HG03039 (cell line): ENCODE data around the gene TRIM7.

Experiments
- ATAC-seq: cut with Tn5 transposase; IDR thresholded peaks from one replicate; pipeline ENCODE4 v1.9.1; 2021; ENCODE audit warnings: mild to moderate bottlenecking, moderate library complexity; ENCODE audit not compliant: unreplicated experiment

The TRIM7 gene

DNA sequence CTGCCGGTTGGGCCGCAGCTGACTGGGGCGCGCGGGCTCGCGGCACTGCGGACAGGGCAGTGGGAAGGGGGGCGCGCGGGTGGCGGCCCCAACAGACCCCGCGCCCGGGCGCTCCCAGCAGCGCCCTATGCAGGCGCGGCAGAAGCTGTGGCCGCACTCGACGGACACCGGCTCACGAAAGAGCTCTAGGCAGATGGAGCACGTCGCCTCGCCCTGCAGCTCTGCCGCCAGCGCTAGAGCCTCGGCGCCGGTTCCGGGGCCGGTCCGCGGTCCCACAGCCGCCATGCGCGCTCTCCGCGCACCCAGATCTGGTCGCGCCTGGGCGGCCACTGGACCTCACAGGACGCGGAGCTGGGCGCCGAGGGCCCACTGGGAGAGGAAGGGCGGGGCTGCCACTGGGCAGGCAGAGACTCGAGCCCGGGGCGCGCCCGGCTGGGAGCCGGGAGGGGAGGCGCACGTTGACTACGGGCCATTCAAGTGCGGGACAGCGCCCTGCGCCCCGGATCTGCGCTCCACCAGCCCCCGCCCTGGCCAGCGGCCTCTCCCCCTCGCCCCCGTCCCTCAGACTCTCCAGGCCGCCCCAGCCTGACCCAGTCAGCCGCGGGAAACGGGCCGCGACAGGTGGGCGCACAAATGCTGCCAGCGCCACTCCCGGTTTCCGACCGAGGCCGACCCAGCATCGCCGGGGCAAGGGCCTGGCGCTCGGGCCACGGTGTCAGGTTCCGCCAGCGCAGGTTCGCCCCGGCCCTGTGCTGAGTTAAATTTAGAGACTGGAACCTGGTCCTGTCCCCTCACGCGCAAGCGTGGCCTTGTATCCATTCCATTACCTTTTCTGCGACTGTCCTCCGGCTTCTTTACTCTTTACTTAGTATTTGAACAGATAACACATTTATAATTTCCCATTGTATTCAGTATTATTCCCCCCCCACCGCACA is at the start of gene TRIM7:
Gene TRIM7 (minus strand): TSS at position 371 of the 935 bp plus-strand sequence. CDS start 86 bp downstream, at position 285.
- ATAC-seq: no peak

DNA sequence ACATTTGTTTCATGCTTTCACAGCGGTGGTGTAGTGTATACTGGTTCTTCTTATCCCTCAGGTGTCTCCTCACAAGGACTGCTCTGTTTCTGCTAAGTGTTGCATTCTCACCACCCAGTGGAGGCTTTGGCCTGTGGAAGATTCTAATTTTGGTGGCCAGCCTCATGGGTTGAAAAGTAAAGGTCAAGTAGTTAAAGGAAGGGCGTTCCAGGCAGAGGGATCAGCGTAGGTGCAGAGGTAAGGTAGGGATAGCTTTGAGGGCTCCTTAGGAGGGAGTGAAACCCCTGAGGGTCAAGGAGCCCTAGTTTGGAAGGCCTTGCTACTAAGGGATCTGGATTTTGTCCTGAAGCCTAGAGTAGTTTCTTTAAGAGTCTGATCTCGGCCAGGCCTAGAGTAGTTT is 43.3 kb upstream of the TRIM7 start:
- no peak for ATAC-seq

DNA sequence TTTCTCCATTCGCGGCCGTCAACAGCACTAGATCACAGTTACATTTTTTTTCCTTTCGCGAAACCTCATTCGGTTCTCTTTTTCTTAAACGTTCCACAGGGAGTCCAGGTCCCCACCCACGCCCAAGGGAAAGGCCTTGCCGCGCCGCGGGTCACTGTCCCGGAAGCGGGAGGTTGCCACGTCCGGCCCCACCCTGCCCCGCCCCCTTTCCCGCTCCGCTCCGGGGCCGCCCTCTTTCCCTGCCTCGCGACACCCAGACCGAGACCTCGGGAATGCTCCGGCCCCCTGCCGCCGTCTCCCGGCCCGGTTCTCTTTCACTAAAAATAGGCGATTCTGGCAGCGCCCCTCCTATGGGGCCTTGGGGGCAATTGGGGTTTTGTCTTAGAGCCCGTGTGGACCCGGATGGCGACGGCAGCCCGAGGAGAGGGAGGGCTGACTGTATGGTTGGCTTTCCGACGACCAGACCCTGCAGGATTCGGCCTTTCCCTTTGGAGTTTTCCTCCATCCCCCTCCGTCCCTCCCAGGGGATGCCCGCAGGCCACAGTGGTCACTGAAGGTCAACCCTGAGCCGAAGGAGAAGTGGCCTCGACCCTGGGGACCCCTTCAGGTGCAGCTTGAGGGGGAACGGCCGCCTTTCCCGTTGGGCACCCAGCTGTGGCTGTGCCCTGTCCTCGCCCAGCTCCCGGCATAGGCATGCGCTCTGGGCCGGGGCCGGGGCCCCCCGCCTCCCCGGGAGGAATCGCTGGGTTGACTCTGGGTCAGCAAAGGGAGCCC is 41.5 kb upstream of the TRIM7 start:
- ATAC-seq: peak; percentile 42

GRCh38 chr5:181245427-181246275 is 40.7 kb upstream of the TRIM7 start:
- peak; percentile 2 for ATAC-seq

DNA sequence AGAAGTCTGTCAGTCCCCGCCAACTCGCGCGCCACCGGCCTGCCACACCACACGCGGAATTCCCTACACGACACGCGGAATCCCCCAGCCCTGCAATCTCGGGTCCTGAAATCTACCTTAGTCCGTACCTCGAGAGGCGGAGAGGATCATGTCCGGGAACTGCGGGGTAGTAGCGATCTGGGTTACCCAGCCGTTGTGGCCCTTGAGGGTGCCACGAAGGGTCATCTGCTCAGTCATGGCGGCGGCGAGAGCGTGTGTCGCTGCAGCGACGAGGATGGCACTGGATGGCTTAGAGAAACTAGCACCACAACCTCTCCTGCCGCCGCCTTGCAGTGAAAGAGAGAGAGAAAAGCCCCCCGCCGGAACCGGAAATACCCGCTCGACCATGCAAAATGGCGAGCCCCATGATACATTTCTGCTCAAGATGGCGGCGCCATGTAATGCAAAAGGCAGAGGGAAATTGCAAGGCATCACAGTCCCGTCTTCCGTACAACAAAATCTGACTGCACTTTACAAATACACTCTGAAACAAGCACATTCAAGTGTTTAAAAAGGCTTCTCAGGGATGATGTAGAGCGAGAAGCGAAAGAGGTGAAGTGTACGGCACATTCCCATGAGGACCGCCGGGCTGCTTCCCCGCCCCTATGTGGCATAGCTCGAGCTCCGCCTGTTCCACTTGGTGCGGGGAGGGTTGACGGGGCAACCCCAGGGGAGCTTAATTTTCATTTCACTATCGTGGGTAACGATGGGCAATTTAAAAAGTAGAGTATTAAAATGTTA is 38.8 kb upstream of the TRIM7 start, which contains the start of gene RACK1:
Gene RACK1 (minus strand): TSS at position 343 of the 780 bp plus-strand sequence. CDS start 106 bp downstream, at position 237.
- ATAC-seq: peak; percentile 45

GRCh38 chr5:181243018-181243563 is 38.1 kb upstream of the TRIM7 start:
- ATAC-seq: no peak

DNA sequence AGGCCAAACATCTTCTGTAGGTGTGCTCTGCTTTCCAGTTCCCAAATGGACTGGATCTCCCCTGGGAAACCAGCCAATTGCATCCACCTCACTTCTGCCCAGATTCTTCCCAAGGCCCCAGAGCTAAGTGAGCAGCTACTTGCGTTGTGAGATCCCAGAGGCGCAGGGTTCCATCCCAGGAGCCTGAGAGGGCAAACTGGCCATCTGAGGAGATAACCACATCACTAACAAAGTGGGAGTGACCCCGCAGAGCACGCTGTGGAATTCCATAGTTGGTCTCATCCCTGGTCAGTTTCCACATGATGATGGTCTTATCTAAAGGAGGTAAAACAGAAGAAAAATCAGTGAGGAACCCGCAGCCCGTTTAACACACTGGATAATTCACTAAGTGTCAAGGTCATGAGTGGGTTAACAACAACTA is 37.0 kb upstream of the TRIM7 start:
- no peak for ATAC-seq

GRCh38 chr5:181241393-181241975 is 36.5 kb upstream of the TRIM7 start:
- ATAC-seq: no peak

- no peak for ATAC-seq
These were observed 34.2 kb upstream of the TRIM7 start for GRCh38 chr5:181239062-181239663.

DNA sequence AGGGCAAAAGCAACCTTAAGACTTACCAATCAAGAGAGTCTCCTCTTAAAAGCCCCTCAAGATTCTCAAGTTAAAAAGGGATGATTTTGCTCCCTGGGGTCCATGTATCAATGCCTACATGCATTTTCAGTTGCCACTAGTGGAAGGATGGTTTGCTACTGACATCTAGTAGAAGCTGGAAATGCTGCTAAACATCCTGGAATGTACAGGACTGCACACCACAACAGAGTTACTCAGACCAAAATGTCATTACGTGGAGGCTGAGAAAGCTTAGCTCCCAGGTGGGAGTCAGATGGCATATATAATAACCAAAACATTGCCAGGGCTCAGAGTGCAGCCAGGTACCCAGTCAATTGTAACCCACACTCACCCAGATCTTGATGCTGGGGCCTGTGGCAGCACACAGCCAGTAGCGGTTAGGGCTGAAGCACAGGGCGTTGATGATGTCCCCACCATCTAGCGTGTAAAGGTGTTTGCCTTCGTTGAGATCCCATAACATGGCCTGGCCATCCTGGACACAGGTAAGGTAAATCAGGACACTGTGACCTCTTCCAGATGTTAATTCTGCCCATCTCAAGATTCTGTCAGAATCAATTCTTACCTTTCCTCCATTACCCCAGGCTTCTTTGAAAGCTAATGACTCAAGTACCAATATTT is 32.9 kb upstream of the TRIM7 start:
- no peak for ATAC-seq

- no peak for ATAC-seq
These were observed 32.1 kb upstream of the TRIM7 start for GRCh38 chr5:181236954-181237641.

DNA sequence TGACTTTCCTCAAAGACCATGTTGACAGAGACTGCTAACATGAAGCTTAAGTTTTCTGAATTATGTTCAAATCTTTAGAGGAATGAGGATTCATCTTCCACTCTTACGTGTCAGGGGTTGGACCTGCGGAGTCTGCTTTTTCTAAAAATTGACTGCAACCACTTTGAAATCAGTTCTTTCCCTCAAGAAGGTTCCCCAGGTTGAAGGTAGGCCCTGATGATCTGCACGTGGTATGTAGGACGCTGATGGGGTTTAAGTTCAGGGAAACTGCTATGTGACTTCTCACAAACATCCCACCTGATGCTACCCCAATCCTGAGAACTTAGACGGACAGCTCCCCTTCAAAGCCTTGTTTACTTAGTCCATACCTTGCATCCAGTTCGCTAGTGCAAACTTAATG is 31.5 kb upstream of the TRIM7 start:
- ATAC-seq: no peak

DNA sequence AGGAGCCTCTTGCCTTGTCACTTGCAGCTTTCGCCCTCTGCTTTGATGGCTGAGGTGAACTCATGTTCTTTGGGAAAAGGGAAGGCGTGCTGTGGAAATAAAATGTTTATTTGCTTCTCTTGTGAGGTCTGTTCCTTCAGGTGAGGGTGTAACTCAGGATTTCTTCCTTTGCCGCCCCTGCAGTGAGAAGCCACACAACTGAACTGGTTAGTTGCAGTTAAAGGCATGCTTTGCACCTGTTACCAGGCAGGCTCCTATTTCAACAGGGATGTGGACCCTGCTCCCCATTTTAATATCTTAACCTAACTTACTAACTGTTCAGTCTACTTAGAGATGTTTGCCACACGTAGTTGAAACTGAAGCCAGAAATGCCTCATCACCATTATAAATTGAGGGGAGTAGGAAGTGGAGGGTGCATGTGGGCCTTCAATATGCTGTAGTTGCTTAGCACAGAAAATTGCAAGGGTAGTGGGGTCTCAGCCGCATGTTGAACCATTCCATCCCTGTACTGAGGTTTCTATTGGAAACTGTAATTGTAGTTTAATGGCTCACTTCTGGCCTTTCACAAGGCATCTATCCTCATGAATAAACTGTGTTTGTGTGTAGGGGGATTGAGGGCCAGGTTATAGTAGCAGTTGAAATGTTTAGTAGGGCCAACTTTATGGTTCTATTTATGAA is 30.8 kb upstream of the TRIM7 start:
- no peak for ATAC-seq

DNA sequence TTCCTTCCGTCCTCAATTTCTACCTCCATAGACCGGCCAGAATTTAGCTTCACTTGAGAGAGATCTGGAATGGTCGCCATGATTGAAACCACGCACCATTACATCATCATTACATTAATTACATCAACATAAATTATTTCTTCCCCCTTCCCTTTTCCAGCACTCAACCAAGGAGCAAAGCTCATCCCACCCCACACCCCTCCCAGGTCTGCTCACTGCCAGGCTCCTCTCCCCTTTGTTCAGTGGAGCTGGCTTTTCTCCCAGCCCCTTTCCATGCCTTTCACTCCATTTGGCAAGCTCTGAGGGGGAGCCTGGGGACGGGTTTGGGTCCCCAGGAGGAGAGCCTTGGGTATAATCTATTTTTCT is 30.3 kb upstream of the TRIM7 start:
- ATAC-seq: no peak

GRCh38 chr5:181234455-181235306 is 29.7 kb upstream of the TRIM7 start:
- ATAC-seq: no peak

DNA sequence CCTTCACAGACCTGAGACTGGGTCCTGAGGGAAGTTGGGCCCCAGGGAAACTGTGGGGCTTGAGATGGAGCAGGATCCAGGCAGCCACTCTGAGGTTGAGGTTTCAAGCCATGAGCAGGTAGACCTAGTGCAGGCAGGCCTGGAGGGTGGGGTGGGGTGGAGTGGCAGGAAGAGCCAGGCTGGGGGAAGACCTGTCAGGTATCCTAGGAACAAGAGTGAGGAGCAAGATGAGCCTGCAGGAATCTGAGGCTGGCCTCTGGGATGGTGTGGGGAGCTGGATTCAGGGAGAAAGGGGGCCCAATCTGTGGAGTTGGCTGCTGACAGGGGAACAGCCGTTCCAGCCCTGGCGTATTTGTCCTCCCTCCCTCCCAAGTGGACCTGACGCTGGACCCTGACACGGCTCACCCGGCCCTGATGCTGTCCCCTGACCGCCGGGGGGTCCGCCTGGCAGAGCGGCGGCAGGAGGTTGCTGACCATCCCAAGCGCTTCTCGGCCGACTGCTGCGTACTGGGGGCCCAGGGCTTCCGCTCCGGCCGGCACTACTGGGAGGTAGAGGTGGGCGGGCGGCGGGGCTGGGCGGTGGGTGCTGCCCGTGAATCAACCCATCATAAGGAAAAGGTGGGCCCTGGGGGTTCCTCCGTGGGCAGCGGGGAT is 28.9 kb upstream of the TRIM7 start:
- no peak for ATAC-seq
